HEK293 (cell line): Measurements from ENCODE around the gene PPP4R4.

ENCODE experiments used
- CTCF ChIA-PET: fragments of 350-600 bp; formaldehyde crosslinking; extraction: SDS; loops from one replicate; lab custom pipeline; 2021; ENCODE audit warnings: antibody characterized with exemption; lab: Yijun Ruan, JAX
- POLR2A ChIA-PET: fragments of 300-600 bp; formaldehyde crosslinking; extraction: SDS; loops from one replicate; lab custom pipeline; 2020; ENCODE audit warnings: antibody characterized with exemption, inconsistent platforms; lab: Yijun Ruan, JAX
- H3K27ac ChIP-seq: fragments of 200-500 bp; sonication (Bioruptor generic); 2 replicates; pipeline ENCODE4 v1.5.1; 2014; ENCODE audit warnings: low read depth, low read length, control low read depth, inconsistent platforms; ENCODE audit errors: extremely low read depth
- H3K36me3 ChIP-seq, 2 experiments: fragments of 200-500 bp in 1 of 2; sonication (Bioruptor generic) in 1 of 2; 1 replicate in 1 of 2; 2 replicates in 1 of 2; pipeline ENCODE4 v1.5.1; 2014 to 2017; ENCODE audit warnings: inconsistent platforms in 2 of 2, low read length in 2 of 2; ENCODE audit not compliant: control insufficient read depth in 2 of 2, insufficient read depth in 1 of 2
- H3K4me1 ChIP-seq: fragments of 200-500 bp; sonication (Bioruptor generic); 2 replicates; pipeline ENCODE4 v1.5.1; 2014; ENCODE audit warnings: mild to moderate bottlenecking, low read length, inconsistent platforms; ENCODE audit not compliant: control insufficient read depth, insufficient read depth
- H3K4me3 ChIP-seq: 2 replicates; pipeline ENCODE4 v1.5.1; 2011; ENCODE audit warnings: low read depth, mild to moderate bottlenecking, control low read depth, low read length, moderate library complexity
- H3K9me3 ChIP-seq: fragments of 200-500 bp; sonication (Bioruptor generic); 2 replicates; pipeline ENCODE4 v1.5.1; 2014; ENCODE audit warnings: low read depth, low read length, inconsistent platforms; ENCODE audit not compliant: control insufficient read depth, insufficient read depth
- GLIS2 ChIP-seq: fragments of 450-650 bp; formaldehyde crosslinking; IDR thresholded peaks from 2 replicates; pipeline ENCODE4 v1.5.1; 2016; ENCODE audit warnings: missing biosample characterization, missing genetic modification characterization
- HOXD13 ChIP-seq: sonication (generic); formaldehyde crosslinking; IDR thresholded peaks from 2 replicates; pipeline ENCODE4 v1.8.0; 2022; ENCODE audit warnings: missing genetic modification reagents, borderline replicate concordance
- KLF10 ChIP-seq: fragments of 450-650 bp; IDR thresholded peaks from 2 replicates; pipeline ENCODE4 v1.5.1; 2018; ENCODE audit warnings: missing biosample characterization, mild to moderate bottlenecking, missing genetic modification characterization
- PRDM1 ChIP-seq: fragments of 450-650 bp; formaldehyde crosslinking; IDR thresholded peaks from 2 replicates; pipeline ENCODE4; 2016; ENCODE audit warnings: missing biosample characterization, missing genetic modification characterization
- PRDM6 ChIP-seq: fragments of 450-650 bp; formaldehyde crosslinking; IDR thresholded peaks from 2 replicates; pipeline ENCODE4 v1.5.1; 2017; ENCODE audit warnings: missing biosample characterization, missing genetic modification characterization
- ZBTB1 ChIP-seq: fragments of 450-650 bp; formaldehyde crosslinking; IDR thresholded peaks from 2 replicates; pipeline ENCODE4 v1.5.1; 2016; ENCODE audit warnings: missing biosample characterization, missing genetic modification characterization
- ZBTB8A ChIP-seq: fragments of 450-650 bp; formaldehyde crosslinking; IDR thresholded peaks from 2 replicates; pipeline ENCODE4 v1.5.1; 2016; ENCODE audit warnings: missing biosample characterization, missing genetic modification characterization
- ZFP69B ChIP-seq: fragments of 450-650 bp; formaldehyde crosslinking; IDR thresholded peaks from 2 replicates; pipeline ENCODE4 v1.5.1; 2016; ENCODE audit warnings: missing biosample characterization, missing genetic modification characterization
- ZNF112 ChIP-seq: fragments of 450-650 bp; formaldehyde crosslinking; IDR thresholded peaks from 2 replicates; pipeline ENCODE4 v1.5.0; 2017; ENCODE audit warnings: missing biosample characterization, missing genetic modification characterization
- ZNF146 ChIP-seq: fragments of 450-650 bp; formaldehyde crosslinking; IDR thresholded peaks from 2 replicates; pipeline ENCODE4 v1.5.1; 2016; ENCODE audit warnings: missing biosample characterization, missing genetic modification characterization
- ZNF16 ChIP-seq: fragments of 450-650 bp; formaldehyde crosslinking; IDR thresholded peaks from 2 replicates; pipeline ENCODE4 v1.5.1; 2016; ENCODE audit warnings: low read depth, missing biosample characterization, missing genetic modification characterization
- ZNF174 ChIP-seq: fragments of 450-650 bp; formaldehyde crosslinking; IDR thresholded peaks from 2 replicates; pipeline ENCODE4 v1.5.0; 2017; ENCODE audit warnings: missing biosample characterization, mild to moderate bottlenecking, missing genetic modification characterization
- ZNF202 ChIP-seq: fragments of 450-650 bp; formaldehyde crosslinking; IDR thresholded peaks from 2 replicates; pipeline ENCODE4 v1.5.1; 2016; ENCODE audit warnings: missing biosample characterization, missing genetic modification characterization, borderline replicate concordance
- ZNF221 ChIP-seq: fragments of 450-650 bp; formaldehyde crosslinking; IDR thresholded peaks from 2 replicates; pipeline ENCODE4 v1.5.1; 2017; ENCODE audit warnings: missing biosample characterization, missing genetic modification characterization, borderline replicate concordance
- ZNF26 ChIP-seq: fragments of 450-650 bp; formaldehyde crosslinking; IDR thresholded peaks from 2 replicates; pipeline ENCODE4 v1.5.1; 2016; ENCODE audit warnings: missing biosample characterization, missing genetic modification characterization
- ZNF324 ChIP-seq: fragments of 450-650 bp; formaldehyde crosslinking; IDR thresholded peaks from 2 replicates; pipeline ENCODE4 v1.5.1; 2016; ENCODE audit warnings: missing biosample characterization, missing genetic modification characterization
- ZNF530 ChIP-seq: fragments of 450-650 bp; formaldehyde crosslinking; IDR thresholded peaks from 2 replicates; pipeline ENCODE4 v1.5.1; 2016; ENCODE audit warnings: low read depth, missing biosample characterization, missing genetic modification characterization
- ZNF585B ChIP-seq: fragments of 450-650 bp; formaldehyde crosslinking; IDR thresholded peaks from 2 replicates; pipeline ENCODE4 v1.5.1; 2016; ENCODE audit warnings: missing biosample characterization, missing genetic modification characterization
- ZNF645 ChIP-seq: fragments of 450-650 bp; formaldehyde crosslinking; IDR thresholded peaks from 2 replicates; pipeline ENCODE4; 2016; ENCODE audit warnings: missing biosample characterization, missing genetic modification characterization
- ZNF701 ChIP-seq: fragments of 450-650 bp; formaldehyde crosslinking; IDR thresholded peaks from 2 replicates; pipeline ENCODE4 v1.5.1; 2016; ENCODE audit warnings: missing biosample characterization, missing genetic modification characterization
- ZNF785 ChIP-seq: fragments of 450-650 bp; formaldehyde crosslinking; IDR thresholded peaks from 2 replicates; pipeline ENCODE4 v1.5.1; 2016; ENCODE audit warnings: missing biosample characterization, missing genetic modification characterization
- ZNF837 ChIP-seq: fragments of 450-650 bp; formaldehyde crosslinking; IDR thresholded peaks from 2 replicates; pipeline ENCODE4 v1.5.1; 2016; ENCODE audit warnings: missing biosample characterization, missing genetic modification characterization
- ZSCAN30 ChIP-seq: fragments of 450-650 bp; IDR thresholded peaks from 2 replicates; pipeline ENCODE4 v1.5.1; 2018; ENCODE audit warnings: missing biosample characterization, mild to moderate bottlenecking, missing genetic modification characterization, moderate library complexity
- TF ChIP-seq, protein P1 (sequence below): fragments of 450-650 bp; formaldehyde crosslinking; IDR thresholded peaks from 2 replicates; pipeline ENCODE4 v1.5.1; 2016; ENCODE audit warnings: missing biosample characterization, missing genetic modification characterization

The PPP4R4 gene

DNA sequence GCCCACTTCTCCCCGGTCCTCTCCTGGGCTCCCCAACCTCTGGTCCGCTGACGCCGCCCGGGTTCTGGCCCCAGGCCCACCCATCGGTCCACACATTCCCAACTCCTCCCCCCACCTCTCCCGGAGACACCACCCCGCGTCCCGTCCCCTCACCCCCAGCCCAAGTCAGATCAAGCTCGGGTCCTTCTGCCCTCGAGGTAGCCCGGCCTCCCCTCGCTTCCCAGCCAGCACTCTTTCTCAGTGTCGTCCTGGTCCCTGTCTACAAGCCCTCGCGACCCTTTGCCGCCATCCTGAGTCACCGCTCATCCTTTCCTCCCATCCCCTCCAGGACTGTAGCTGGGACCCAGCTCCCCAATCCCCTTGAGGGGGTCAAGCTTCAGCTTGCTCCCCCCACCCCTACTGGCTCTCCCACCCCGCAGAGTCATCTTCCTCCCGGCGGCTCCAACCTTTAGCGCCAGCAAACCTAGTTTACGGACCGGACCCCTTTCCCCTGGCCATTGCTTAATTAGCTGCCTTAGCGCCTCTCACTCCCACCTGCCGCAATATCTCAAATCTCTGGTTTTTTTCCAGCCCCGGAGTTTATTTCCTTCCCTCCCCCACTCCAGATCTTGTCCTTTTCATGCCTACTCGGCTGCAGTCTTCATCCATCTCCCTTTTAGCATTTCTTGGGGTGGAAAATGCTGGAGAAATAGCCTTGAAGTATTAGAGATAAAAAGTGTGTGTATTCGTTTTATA lies 1.1 kb downstream of the PPP4R4 start (continued):
- TF ChIP-seq ZNF324 (tag by site-specific recombination) = no peak
- 0 out of 2 replicates have a peak, but pooled peaks have one; percentile 38 for TF ChIP-seq PRDM1 (tag by site-specific recombination)
- TF ChIP-seq ZNF26 (tag by site-specific recombination) = no peak
- TF ChIP-seq ZNF645 (tag by site-specific recombination) = no peak
- peak; percentile 89 for TF ChIP-seq GLIS2 (tag by site-specific recombination)
- TF ChIP-seq, all 188 proteins: peak for 19

- TF ChIP-seq ZNF112 (tag by site-specific recombination) (no peak), ZNF530 (tag by site-specific recombination) (no peak), ZNF174 (tag by site-specific recombination) (no peak), ZNF221 (no peak), ZNF202 (tag by site-specific recombination) (no peak), ZBTB8A (tag by site-specific recombination) (no peak), ZFP69B (tag by site-specific recombination) (no peak), ZNF16 (tag by site-specific recombination) (no peak), KLF10 (no peak), ZBTB1 (tag by site-specific recombination) (no peak), HOXD13 (CRISPR knock-in tag) (no peak), ZNF701 (tag by site-specific recombination) (no peak), ZNF585B (tag by site-specific recombination) (no peak)
- no peak overlapping the region for H3K27ac ChIP-seq
- POLR2A ChIA-PET = no interaction called here
- no peaks in the 10 kb centered on the region for H3K9me3 ChIP-seq
- no peaks in the 10 kb centered on the region for H3K36me3 ChIP-seq
- H3K4me3 ChIP-seq = peak overlapping the region; percentile 62
- CTCF ChIA-PET = interaction anchor here (1.0 to 1.4 kb wide), 3 partner anchors 33 to 236 kb away, joined by 3 to 6 read pairs (median 4); no protein-coding TSS in a partner anchor
- no peaks in the 10 kb centered on the region for H3K4me1 ChIP-seq
These were observed 1.6 kb downstream of the PPP4R4 start for GRCh38 chr14:94175747-94176146.

- Histone ChIP-seq H3K27ac (no peak overlapping the region), H3K36me3 (no peaks in the 10 kb centered on the region), H3K4me3 (no peak overlapping the region), H3K9me3 (no peaks in the 10 kb centered on the region), H3K4me1 (no peaks in the 10 kb centered on the region)
- TF ChIP-seq ZSCAN30 (tag by site-specific recombination) = no peak
- no peak for TF ChIP-seq ZNF146 (tag by site-specific recombination)
- no peak for TF ChIP-seq ZNF785 (tag by site-specific recombination)
- TF ChIP-seq, protein P1, sequence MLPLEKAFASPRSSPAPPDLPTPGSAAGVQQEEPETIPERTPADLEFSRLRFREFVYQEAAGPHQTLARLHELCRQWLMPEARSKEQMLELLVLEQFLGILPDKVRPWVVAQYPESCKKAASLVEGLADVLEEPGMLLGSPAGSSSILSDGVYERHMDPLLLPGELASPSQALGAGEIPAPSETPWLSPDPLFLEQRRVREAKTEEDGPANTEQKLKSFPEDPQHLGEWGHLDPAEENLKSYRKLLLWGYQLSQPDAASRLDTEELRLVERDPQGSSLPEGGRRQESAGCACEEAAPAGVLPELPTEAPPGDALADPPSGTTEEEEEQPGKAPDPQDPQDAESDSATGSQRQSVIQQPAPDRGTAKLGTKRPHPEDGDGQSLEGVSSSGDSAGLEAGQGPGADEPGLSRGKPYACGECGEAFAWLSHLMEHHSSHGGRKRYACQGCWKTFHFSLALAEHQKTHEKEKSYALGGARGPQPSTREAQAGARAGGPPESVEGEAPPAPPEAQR (tag by site-specific recombination) = no peak
- TF ChIP-seq PRDM6 = 0 out of 2 replicates have a peak, but pooled peaks have one; percentile 12
- no peak for TF ChIP-seq ZNF837 (tag by site-specific recombination)
- POLR2A ChIA-PET = no interaction called here
- CTCF ChIA-PET = interaction anchor here (0.7 to 1.5 kb wide), 2 partner anchors 40 to 309 kb away, joined by 3 read pairs; no protein-coding TSS in a partner anchor
These were observed 2.7 kb downstream of the PPP4R4 start for GRCh38 chr14:94176808-94177207.
